Measurements from ENCODE around the gene IGFBPL1. TPM values are rescaled to one million over a fixed set of nuclear protein-coding genes. Genes with fewer than 3 reads are reported as not detected.

IGFBPL1 gene
- total RNA-seq, 2 donors from 2014 or later: 0.32 to 14.3 TPM

GRCh38 chr9:38392235-38393127, 31.8 kb downstream of the IGFBPL1 start, which contains the start of gene ALDH1B1:
Gene ALDH1B1, plus strand, starts transcription at chr9:38392702. Its CDS starts 3,047 bp downstream, at chr9:38395749.
- TF ChIP-seq CTCF (IDR thresholded peaks at IDR 0.05) (no peak), POLR2A (IDR thresholded peaks at IDR 0.05) (peak; percentile 24), POLR2AphosphoS5 (IDR thresholded peaks at IDR 0.05) (peak; percentile 56)
- H3K27ac ChIP-seq: peak within 1 kb of the TSS; percentile 64 to 77
- no peaks in the 10 kb centered on the region for H3K9me3 ChIP-seq
- WGBS: under 1% methylated on average over 58 of the region's 58 CpGs
- H3K36me3 ChIP-seq: no peaks in the 10 kb centered on the region
- intact Hi-C loops (cut with DNase I): loop anchor here (10.0 kb wide), 1 partner anchor 908 kb away; the partner anchor contains the start of gene POLR1E
- peak within 1 kb of the TSS; percentile 65 to 67 for H3K4me3 ChIP-seq
- H3K27me3 ChIP-seq (replicated peaks; ENCODE audit: insufficient read depth): no peaks in the 10 kb centered on the region
- DNase-seq (ENCODE audit: low spot score): peak; percentile 79
- H3K4me1 ChIP-seq (replicated peaks): peaks cover 5% of the 10 kb centered on the region

GRCh38 chr9:38391278-38392118, 32.8 kb downstream of the IGFBPL1 start:
- DNase-seq (ENCODE audit: low spot score): no peak
- Histone ChIP-seq H3K27me3 (replicated peaks; ENCODE audit: insufficient read depth) (no peaks in the 10 kb centered on the region), H3K4me1 (replicated peaks) (peaks cover 5% of the 10 kb centered on the region), H3K27ac (peak overlapping the region in 1 of 2 donors; percentile 70), H3K36me3 (no peaks in the 10 kb centered on the region), H3K4me3 (no peak overlapping the region), H3K9me3 (no peaks in the 10 kb centered on the region)
- WGBS: 89% methylated on average over 18 of the region's 18 CpGs
- intact Hi-C loops (cut with DNase I): loop anchor here (10.0 kb wide), 1 partner anchor 907 kb away; the partner anchor contains the start of gene POLR1E
- TF ChIP-seq POLR2A (IDR thresholded peaks at IDR 0.05) (no peak), CTCF (IDR thresholded peaks at IDR 0.05) (no peak), POLR2AphosphoS5 (IDR thresholded peaks at IDR 0.05) (no peak)

GRCh38 chr9:38390851-38391250, 33.4 kb downstream of the IGFBPL1 start:
- Histone ChIP-seq H3K27me3 (replicated peaks; ENCODE audit: insufficient read depth) (no peaks in the 10 kb centered on the region), H3K27ac (peak overlapping the region; percentile 46 to 70), H3K36me3 (no peaks in the 10 kb centered on the region), H3K9me3 (no peaks in the 10 kb centered on the region), H3K4me3 (no peak overlapping the region), H3K4me1 (replicated peaks) (peaks cover 5% of the 10 kb centered on the region)
- no peak for DNase-seq (ENCODE audit: low spot score)
- intact Hi-C loops (cut with DNase I): loop anchor here (10.0 kb wide), 1 partner anchor 906 kb away; the partner anchor contains the start of gene POLR1E
- TF ChIP-seq POLR2AphosphoS5 (IDR thresholded peaks at IDR 0.05) (no peak), POLR2A (IDR thresholded peaks at IDR 0.05) (no peak), CTCF (IDR thresholded peaks at IDR 0.05) (no peak)
- 57% methylated on average over 5 of the region's 5 CpGs for WGBS

- Histone ChIP-seq H3K27me3 (replicated peaks; ENCODE audit: insufficient read depth) (no peaks in the 10 kb centered on the region), H3K4me3 (no peak overlapping the region), H3K4me1 (replicated peaks) (peaks cover 5% of the 10 kb centered on the region), H3K9me3 (no peaks in the 10 kb centered on the region), H3K27ac (peak overlapping the region; percentile 46 to 70), H3K36me3 (no peaks in the 10 kb centered on the region)
- TF ChIP-seq POLR2A (IDR thresholded peaks at IDR 0.05): no peak
- no peak for TF ChIP-seq CTCF (IDR thresholded peaks at IDR 0.05)
- TF ChIP-seq POLR2AphosphoS5 (IDR thresholded peaks at IDR 0.05): no peak
- intact Hi-C loops (cut with DNase I): loop anchor here (10.0 kb wide), 1 partner anchor 906 kb away; the partner anchor contains the start of gene POLR1E
- WGBS: 85% methylated on average over 1 of the region's 1 CpG
- no peak for DNase-seq (ENCODE audit: low spot score)
These were observed 33.8 kb downstream of the IGFBPL1 start for GRCh38 chr9:38390442-38390841.
